Heart left ventricle (tissue), 13 donors: ENCODE results near the gene CCPG1.

Source experiments
- POLR2A ChIP-seq, 2 donors: fragments of 450-650 bp; IDR thresholded peaks; one replicate each; pipeline ENCODE4 v1.6.1; 2017; ENCODE audit warnings: antibody characterized with exemption in 2 of 2, mild to moderate bottlenecking in 2 of 2, moderate library complexity in 2 of 2
- TF ChIP-seq, protein P1 (sequence below), 12 donors: fragments of 200-600 bp; sonication (generic) in 4 of 12; IDR thresholded peaks; one replicate each; pipeline versions ENCODE4 v1.5.0 to v1.8.0; 2018 to 2022; ENCODE audit warnings: antibody characterized with exemption in 12 of 12, mild to moderate bottlenecking in 5 of 12
- donor health status: ischemic (EF 13 %, LVEDD 7.1; RV severe dilation, severe dysfunction).
- donor health status: DM: no; HTN: yes; CAD: no.
- donor health status: DM: no; HTN: no; CAD: no.
- donor health status: ischemic (EF 25% LVEDD 6.9; RV normal size, moderate dysfunction).
- donor health status: ischemic (EF 25% LVEDD 5.7; RV mildly dilated, moderate dysfunction).
- donor health status: ischemic (EF 35%, LVEDD 5.7; RV mildly dilated, moderate dysfunction).
- donor health status: nonischemic (EF 11% LVEDD 7.7; RV severe dilation, severe dysfunction).
- donor health status: DM: yes; HTN: yes; CAD: no.
- donor health status: PGD.
- donor health status: ischemic (EF 29% LVEDD 5.4; RV normal size, mild dysfunction).
- donor health status: nonischemic (EF 23%, LVEDD 6.1; RV moderate dilation, normal function).

DNA sequence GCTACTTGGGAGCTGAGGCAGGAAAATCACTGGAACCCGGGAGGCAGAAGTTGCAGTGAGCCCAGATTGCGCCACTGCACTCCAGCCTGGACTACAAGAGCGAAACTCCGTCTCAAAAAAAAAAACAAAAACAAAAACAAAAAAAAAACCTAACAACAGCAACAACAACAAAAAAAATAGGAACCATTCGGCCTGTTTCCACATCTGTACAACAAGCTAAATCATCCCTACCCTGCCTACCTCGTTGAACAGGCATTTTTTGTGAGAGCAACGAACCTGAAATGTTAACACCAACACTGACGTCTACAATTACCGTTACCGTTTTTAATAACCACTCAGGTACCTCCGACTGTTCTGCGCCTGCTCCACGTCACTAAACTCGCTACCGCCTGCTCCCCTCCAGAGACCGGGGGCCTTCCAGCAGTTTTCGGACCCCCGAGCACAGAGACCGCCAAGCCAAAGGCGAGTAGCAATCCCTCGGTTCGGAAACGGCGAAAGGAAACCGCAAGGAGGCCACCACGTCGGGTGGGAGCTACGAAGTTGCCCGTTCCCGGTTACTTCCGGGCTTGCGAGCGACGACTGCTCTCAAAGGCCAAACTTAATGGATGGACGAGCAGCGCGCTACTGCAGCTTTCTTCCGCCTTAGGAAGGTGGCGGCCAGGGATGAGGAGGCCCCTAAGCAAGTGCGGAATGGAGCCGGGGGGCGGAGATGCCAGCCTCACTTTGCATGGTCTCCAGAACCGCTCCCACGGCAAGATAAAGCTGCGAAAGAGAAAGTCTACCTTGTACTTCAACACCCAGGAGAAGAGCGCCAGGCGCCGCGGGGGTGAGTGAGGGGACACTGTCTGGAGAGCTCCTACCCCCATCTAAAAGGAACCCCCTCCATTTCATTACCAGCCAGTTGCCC, 89.3 kb downstream of the CCPG1 start, which contains the start of the genes PIGB and PIGBOS1:
- TF ChIP-seq, protein P1, sequence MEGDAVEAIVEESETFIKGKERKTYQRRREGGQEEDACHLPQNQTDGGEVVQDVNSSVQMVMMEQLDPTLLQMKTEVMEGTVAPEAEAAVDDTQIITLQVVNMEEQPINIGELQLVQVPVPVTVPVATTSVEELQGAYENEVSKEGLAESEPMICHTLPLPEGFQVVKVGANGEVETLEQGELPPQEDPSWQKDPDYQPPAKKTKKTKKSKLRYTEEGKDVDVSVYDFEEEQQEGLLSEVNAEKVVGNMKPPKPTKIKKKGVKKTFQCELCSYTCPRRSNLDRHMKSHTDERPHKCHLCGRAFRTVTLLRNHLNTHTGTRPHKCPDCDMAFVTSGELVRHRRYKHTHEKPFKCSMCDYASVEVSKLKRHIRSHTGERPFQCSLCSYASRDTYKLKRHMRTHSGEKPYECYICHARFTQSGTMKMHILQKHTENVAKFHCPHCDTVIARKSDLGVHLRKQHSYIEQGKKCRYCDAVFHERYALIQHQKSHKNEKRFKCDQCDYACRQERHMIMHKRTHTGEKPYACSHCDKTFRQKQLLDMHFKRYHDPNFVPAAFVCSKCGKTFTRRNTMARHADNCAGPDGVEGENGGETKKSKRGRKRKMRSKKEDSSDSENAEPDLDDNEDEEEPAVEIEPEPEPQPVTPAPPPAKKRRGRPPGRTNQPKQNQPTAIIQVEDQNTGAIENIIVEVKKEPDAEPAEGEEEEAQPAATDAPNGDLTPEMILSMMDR (IDR thresholded peaks at IDR 0.05): peak in 5 of 12 donors; percentile 6 to 28 (median 11)
- peak in 1 of 2 donors; percentile 49 for TF ChIP-seq POLR2A (IDR thresholded peaks at IDR 0.05)
